Measurements from ENCODE around the gene WNT7A.

WNT7A gene

DNA sequence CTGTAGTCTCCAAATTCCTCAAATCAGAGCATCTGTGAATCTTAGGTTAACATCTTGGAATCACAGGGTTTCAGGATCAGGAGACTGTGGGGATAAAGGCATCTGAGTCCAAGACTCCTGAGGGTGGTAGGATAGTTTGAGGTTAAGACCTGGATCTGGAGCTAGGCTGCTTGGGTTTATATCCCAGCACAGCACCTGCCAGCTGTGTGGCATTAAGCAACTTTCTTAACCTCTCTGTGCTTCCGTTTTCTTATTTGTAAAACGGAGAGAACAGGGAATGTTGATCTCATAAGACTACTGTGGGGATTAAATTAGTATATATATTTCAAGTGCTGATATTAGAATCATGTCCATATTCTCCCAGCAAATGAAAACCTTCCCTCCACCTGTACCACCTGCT lies 33.6 kb downstream of the WNT7A start:
- no peak overlapping the region for H3K4me3 ChIP-seq (replicated peaks in 1 of 2; ENCODE audit: low read depth in 2 of 2, low read length in 2 of 2)
- no peak for DNase-seq (ENCODE audit: low read depth in 2 of 2)
- TF ChIP-seq, protein P1, sequence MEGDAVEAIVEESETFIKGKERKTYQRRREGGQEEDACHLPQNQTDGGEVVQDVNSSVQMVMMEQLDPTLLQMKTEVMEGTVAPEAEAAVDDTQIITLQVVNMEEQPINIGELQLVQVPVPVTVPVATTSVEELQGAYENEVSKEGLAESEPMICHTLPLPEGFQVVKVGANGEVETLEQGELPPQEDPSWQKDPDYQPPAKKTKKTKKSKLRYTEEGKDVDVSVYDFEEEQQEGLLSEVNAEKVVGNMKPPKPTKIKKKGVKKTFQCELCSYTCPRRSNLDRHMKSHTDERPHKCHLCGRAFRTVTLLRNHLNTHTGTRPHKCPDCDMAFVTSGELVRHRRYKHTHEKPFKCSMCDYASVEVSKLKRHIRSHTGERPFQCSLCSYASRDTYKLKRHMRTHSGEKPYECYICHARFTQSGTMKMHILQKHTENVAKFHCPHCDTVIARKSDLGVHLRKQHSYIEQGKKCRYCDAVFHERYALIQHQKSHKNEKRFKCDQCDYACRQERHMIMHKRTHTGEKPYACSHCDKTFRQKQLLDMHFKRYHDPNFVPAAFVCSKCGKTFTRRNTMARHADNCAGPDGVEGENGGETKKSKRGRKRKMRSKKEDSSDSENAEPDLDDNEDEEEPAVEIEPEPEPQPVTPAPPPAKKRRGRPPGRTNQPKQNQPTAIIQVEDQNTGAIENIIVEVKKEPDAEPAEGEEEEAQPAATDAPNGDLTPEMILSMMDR (IDR thresholded peaks at IDR 0.05; ENCODE audit: low read depth, low read length), result no peak

DNA sequence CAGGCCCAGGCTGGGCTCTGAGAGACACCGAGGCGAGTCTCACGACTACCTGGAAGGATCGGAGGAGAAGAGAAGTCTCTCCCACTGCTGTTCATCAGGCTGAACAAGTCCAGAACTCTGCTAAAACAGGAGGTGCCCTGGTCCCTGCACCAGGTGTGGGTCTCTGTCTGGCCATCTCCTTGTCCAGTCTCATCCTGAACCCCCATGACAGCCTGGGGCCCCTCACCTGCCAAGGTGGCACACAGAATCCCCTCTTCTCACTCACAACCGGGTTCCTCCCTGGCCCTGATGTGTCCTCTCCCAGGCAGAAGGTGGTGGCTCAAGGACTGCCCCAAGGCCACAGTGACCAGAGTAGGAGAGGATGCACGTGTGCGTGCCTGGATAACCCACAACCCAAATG lies 34.1 kb downstream of the WNT7A start:
- DNase-seq (ENCODE audit: low read depth in 2 of 2), result no peak
- TF ChIP-seq, protein P1 (IDR thresholded peaks at IDR 0.05; ENCODE audit: low read depth, low read length), result no peak
- no peak overlapping the region for H3K4me3 ChIP-seq (replicated peaks in 1 of 2; ENCODE audit: low read depth in 2 of 2, low read length in 2 of 2)

DNA sequence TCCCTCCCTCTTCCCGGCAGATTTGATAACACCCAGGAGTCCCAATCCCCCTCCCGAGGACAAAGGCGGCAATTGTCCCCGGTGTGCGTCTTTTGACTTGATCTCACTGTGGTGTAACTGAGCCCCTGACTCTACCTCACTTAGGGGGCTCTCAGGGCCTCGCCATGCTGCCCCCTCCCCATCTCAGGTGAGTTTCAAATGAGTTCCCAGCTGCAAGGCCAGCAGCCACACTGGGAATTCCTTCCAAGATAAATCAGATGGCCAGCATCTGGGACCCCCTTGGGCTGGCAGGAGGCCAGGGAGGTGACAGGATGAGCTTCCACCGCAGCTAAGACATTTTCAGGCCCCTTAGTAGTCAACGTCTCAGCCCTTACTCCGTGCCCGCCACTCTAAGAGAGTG lies 35.0 kb downstream of the WNT7A start:
- DNase-seq (ENCODE audit: low read depth in 2 of 2), result no peak
- TF ChIP-seq, protein P1 (IDR thresholded peaks at IDR 0.05; ENCODE audit: low read depth, low read length), result no peak
- no peak overlapping the region for H3K4me3 ChIP-seq (replicated peaks in 1 of 2; ENCODE audit: low read depth in 2 of 2, low read length in 2 of 2)

DNA sequence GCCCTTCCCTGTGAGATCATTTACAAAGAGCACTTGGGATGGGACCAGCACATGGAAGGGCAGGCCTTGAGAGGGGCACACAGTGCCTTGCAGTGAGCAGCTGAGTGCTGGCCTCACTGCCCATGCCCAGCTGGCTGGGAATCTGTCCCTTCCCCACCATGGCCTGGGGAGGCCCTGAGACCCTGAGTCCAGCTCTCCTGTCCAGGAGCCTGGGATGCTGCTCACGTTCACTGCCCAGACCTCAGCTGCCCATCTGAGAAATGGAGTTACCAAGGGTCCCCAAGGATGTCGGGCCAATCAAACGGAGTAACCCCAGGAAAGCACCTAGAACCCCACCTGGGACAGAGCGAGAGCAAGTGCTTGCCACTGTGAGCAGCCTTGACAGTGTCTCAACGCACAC lies 35.6 kb downstream of the WNT7A start:
- H3K4me3 ChIP-seq (replicated peaks in 1 of 2; ENCODE audit: low read depth in 2 of 2, low read length in 2 of 2), result no peak overlapping the region
- DNase-seq (ENCODE audit: low read depth in 2 of 2), result no peak
- TF ChIP-seq, protein P1 (IDR thresholded peaks at IDR 0.05; ENCODE audit: low read depth, low read length), result no peak

DNA sequence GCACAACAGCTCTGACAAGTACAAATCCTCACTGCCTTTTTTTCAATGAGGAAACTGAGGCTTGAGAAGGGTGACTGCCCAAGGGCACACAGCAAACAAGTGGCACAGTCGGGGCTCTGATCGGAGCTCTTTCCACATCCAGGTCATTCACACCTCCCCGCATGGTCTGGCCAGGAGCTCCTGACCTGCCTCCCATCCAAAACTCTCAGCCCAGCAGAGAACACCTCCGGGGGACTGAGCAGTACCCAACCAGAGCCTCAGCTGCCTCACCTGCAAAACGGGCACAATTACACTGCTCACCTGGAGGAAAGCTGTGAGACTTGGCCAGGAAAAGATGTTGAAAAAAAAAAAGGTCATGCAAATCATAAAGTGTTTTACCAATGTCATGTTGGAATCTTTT lies 36.5 kb downstream of the WNT7A start:
- no peak overlapping the region for H3K4me3 ChIP-seq (replicated peaks in 1 of 2; ENCODE audit: low read depth in 2 of 2, low read length in 2 of 2)
- no peak for DNase-seq (ENCODE audit: low read depth in 2 of 2)
- TF ChIP-seq, protein P1 (IDR thresholded peaks at IDR 0.05; ENCODE audit: low read depth, low read length), result no peak

DNA sequence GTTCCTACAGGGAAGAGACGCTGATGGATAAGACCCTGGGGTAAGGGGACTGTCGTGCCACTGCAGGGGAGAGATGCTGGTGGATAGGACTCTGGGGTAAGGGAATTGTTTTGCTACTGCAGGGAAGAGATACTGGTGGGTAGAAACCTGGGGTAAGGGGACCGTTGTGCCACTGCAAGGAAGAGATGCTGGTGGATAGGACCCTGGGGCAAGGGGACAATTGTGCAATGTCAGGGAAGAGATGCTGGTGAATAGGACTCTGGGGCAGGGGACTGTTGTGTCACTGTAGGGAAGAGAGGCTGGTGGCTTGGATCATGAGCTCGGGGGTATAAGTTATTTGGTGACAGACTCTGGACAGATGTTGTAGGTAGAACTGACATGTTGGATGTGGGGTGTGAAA lies 37.6 kb downstream of the WNT7A start:
- no peak for DNase-seq (ENCODE audit: low read depth in 2 of 2)
- TF ChIP-seq, protein P1 (IDR thresholded peaks at IDR 0.05; ENCODE audit: low read depth, low read length), result no peak
- no peak overlapping the region for H3K4me3 ChIP-seq (replicated peaks in 1 of 2; ENCODE audit: low read depth in 2 of 2, low read length in 2 of 2)

DNA sequence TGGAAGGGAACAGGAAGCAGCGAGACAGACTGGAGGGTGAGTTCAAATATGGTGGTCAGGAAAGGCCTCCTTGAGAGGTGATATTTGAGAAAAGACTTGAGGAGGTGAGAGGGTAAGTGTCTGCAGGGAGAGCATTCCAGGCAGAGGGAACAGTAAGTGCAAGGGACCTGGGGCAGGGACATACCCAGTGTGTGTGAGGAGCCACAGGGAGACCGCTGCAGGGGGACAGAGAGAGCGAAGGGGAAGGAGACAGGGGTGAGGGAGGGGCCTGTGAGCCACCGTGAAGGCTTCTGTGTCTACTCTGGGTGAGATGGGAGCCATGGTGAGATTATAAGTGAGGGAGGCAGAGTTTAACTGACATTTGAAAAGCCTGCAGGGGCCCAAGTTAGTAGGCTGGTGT lies 38.0 kb downstream of the WNT7A start:
- no peak overlapping the region for H3K4me3 ChIP-seq (replicated peaks in 1 of 2; ENCODE audit: low read depth in 2 of 2, low read length in 2 of 2)
- TF ChIP-seq, protein P1 (IDR thresholded peaks at IDR 0.05; ENCODE audit: low read depth, low read length), result no peak
- DNase-seq (ENCODE audit: low read depth in 2 of 2), result no peak

Data from cardiac fibroblast (primary cell).